Measurements from ENCODE around the gene MAP3K13.

Gene MAP3K13, protein sequence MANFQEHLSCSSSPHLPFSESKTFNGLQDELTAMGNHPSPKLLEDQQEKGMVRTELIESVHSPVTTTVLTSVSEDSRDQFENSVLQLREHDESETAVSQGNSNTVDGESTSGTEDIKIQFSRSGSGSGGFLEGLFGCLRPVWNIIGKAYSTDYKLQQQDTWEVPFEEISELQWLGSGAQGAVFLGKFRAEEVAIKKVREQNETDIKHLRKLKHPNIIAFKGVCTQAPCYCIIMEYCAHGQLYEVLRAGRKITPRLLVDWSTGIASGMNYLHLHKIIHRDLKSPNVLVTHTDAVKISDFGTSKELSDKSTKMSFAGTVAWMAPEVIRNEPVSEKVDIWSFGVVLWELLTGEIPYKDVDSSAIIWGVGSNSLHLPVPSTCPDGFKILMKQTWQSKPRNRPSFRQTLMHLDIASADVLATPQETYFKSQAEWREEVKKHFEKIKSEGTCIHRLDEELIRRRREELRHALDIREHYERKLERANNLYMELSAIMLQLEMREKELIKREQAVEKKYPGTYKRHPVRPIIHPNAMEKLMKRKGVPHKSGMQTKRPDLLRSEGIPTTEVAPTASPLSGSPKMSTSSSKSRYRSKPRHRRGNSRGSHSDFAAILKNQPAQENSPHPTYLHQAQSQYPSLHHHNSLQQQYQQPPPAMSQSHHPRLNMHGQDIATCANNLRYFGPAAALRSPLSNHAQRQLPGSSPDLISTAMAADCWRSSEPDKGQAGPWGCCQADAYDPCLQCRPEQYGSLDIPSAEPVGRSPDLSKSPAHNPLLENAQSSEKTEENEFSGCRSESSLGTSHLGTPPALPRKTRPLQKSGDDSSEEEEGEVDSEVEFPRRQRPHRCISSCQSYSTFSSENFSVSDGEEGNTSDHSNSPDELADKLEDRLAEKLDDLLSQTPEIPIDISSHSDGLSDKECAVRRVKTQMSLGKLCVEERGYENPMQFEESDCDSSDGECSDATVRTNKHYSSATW

DNA sequence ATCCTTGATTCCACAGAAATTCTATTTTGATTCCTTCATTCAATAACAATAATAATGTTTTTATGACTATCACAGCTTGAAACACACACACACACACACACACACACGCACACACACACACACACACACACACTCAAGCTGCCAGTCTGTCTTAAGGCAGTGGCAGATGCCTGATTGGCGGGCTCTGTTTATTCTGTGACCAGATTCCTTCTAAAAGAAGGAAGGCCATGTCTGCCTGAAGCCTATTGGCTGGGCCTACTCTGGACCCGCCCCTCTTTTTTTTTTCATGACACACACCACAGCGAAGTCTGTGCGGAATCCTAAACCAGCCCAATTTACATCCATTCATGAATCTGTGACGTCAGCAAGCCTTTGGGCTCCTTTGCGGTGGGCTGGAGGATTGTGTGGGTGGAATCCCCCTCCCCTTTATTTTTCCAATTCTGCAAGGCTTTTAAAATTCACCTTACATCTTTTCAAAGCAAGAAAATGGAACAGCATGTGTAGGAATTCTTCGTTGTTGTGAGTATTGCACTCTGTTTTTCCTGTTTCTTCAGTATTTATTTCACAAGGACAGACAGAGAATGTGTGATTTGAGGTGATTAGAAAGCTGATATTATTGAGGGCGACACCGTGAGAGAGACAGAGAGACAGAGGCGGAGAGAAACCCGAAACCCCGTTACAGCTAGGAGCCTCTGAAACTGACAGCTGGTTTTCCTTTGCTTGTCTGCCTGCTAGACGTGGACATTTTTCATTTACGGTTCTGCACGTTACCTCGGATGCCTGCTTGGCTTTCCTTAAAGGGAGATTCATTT is at the start of gene MAP3K13:
Gene MAP3K13 (plus strand): TSS at position 287 of the 812 bp plus-strand sequence. CDS start 65,446 bp downstream, outside the sequence.
- Histone ChIP-seq H3K27ac (ENCODE audit: low read depth, low read length) (no peak within 1 kb of the TSS), H4K20me1 (ENCODE audit: low read depth, low read length) (no peaks in the 10 kb centered on the region), H3K9ac (ENCODE audit: low read length) (peak within 1 kb of the TSS; percentile 39)

DNA sequence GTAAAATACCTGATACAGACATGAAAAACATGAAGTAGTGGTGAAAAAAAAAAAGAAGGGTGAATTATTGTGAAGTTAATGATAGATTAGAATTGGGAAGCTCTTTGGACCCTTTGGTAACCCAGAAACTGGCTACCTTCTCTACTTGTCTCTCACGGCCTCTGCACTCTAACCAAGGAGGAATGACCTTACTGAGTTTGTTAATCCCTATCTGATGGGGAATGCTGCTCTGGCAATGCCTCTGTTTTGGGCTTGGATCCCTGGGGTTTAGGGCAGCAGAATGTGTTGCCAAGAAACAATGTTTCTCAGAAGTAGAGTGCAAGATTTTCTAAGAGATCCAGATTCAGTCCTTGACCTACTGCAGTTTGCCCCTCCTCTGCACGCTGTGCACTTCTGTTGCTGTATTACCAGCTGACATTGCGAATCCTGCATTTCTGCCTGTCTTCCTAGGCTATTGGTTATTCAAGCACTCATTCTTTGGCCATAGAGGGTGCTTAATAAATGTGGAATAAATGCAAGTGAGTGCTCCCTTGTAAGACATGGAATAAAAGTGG is 49.2 kb upstream of the MAP3K13 start:
- Histone ChIP-seq H3K9ac (ENCODE audit: low read length) (no peak overlapping the region), H4K20me1 (ENCODE audit: low read depth, low read length) (no peaks in the 10 kb centered on the region), H3K9me3 (ENCODE audit: insufficient read depth, low read length) (no peaks in the 10 kb centered on the region), H3K27me3 (ENCODE audit: low read length) (no peaks in the 10 kb centered on the region), H3K79me2 (ENCODE audit: insufficient read depth, low read length) (no peaks in the 10 kb centered on the region), H3F3A (ENCODE audit: insufficient read depth) (no peaks in the 10 kb centered on the region), H3K27ac (ENCODE audit: low read depth, low read length) (no peak overlapping the region), H2AFZ (ENCODE audit: low read depth, low read length, severe bottlenecking) (no peak overlapping the region), H3K9me2 (replicated peaks; ENCODE audit: insufficient read depth, low read length) (no peaks in the 10 kb centered on the region), H3K4me3 (ENCODE audit: insufficient read depth, low read length, poor library complexity, severe bottlenecking) (no peak overlapping the region), H3K4me2 (ENCODE audit: low read depth, low read length, poor library complexity, severe bottlenecking) (no peak overlapping the region), H3K36me3 (ENCODE audit: low read length) (no peaks in the 10 kb centered on the region)
- TF ChIP-seq, protein P1, sequence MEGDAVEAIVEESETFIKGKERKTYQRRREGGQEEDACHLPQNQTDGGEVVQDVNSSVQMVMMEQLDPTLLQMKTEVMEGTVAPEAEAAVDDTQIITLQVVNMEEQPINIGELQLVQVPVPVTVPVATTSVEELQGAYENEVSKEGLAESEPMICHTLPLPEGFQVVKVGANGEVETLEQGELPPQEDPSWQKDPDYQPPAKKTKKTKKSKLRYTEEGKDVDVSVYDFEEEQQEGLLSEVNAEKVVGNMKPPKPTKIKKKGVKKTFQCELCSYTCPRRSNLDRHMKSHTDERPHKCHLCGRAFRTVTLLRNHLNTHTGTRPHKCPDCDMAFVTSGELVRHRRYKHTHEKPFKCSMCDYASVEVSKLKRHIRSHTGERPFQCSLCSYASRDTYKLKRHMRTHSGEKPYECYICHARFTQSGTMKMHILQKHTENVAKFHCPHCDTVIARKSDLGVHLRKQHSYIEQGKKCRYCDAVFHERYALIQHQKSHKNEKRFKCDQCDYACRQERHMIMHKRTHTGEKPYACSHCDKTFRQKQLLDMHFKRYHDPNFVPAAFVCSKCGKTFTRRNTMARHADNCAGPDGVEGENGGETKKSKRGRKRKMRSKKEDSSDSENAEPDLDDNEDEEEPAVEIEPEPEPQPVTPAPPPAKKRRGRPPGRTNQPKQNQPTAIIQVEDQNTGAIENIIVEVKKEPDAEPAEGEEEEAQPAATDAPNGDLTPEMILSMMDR (IDR thresholded peaks at IDR 0.05; ENCODE audit: insufficient read depth, low read length, poor library complexity, severe bottlenecking) = no peak
- TF ChIP-seq EZH2phosphoT487 (conservative IDR thresholded peaks at IDR 0.05; ENCODE audit: low read length) = no peak

More for the DNA sequence above, at the start of gene MAP3K13:
- peak within 1 kb of the TSS; percentile 69 for H3K4me2 ChIP-seq (ENCODE audit: low read depth, low read length, poor library complexity, severe bottlenecking)
- no peaks in the 10 kb centered on the region for H3K36me3 ChIP-seq (ENCODE audit: low read length)
- peak within 1 kb of the TSS; percentile 50 for H3K4me3 ChIP-seq (ENCODE audit: insufficient read depth, low read length, poor library complexity, severe bottlenecking)
- H3K27me3 ChIP-seq (ENCODE audit: low read length) = no peaks in the 10 kb centered on the region
- no peaks in the 10 kb centered on the region for H3F3A ChIP-seq (ENCODE audit: insufficient read depth)
- no peaks in the 10 kb centered on the region for H3K79me2 ChIP-seq (ENCODE audit: insufficient read depth, low read length)
- no peaks in the 10 kb centered on the region for H3K9me2 ChIP-seq (replicated peaks; ENCODE audit: insufficient read depth, low read length)
- TF ChIP-seq EZH2phosphoT487 (conservative IDR thresholded peaks at IDR 0.05; ENCODE audit: low read length) = no peak
- TF ChIP-seq, protein P1 (IDR thresholded peaks at IDR 0.05; ENCODE audit: insufficient read depth, low read length, poor library complexity, severe bottlenecking) = no peak
- H2AFZ ChIP-seq (ENCODE audit: low read depth, low read length, severe bottlenecking) = peak within 1 kb of the TSS; percentile 72
- H3K9me3 ChIP-seq (ENCODE audit: insufficient read depth, low read length) = no peaks in the 10 kb centered on the region

DNA sequence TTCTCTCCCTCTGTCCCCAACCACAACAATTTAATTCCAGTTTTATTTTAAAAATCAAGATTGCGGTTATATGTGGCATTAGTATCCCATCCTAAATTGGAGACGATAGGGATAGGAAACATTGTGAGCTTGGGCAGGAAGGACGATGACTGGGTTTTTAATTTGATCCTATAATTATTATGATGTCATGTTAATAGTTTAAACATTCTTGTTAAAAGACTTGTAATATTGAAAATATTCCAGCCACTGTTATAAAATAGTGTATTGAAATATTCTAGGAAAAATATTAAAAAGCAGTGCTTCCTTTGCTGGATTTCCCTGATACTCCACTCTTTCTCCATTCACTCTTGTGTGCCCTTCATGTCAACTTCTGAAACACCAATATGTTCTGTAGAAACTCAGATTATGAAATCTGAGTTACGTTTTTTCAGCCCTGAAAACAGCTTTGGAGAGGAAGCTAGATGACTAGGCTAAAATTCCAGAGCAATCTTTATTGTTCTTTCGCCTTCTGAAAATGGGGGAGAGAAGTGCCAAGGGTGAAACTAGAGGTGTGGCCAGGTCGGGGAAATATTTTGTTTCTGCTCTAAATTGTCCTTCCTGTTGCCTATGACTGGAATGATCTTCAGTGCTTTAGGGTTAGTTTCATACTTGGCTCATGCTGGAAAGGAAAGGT is 46.1 kb upstream of the MAP3K13 start:
- Histone ChIP-seq H3K27me3 (ENCODE audit: low read length) (no peaks in the 10 kb centered on the region), H3K9me2 (replicated peaks; ENCODE audit: insufficient read depth, low read length) (no peaks in the 10 kb centered on the region), H3F3A (ENCODE audit: insufficient read depth) (no peaks in the 10 kb centered on the region), H3K27ac (ENCODE audit: low read depth, low read length) (no peak overlapping the region), H3K36me3 (ENCODE audit: low read length) (no peaks in the 10 kb centered on the region), H4K20me1 (ENCODE audit: low read depth, low read length) (no peaks in the 10 kb centered on the region), H2AFZ (ENCODE audit: low read depth, low read length, severe bottlenecking) (no peak overlapping the region), H3K9ac (ENCODE audit: low read length) (no peak overlapping the region), H3K9me3 (ENCODE audit: insufficient read depth, low read length) (no peaks in the 10 kb centered on the region), H3K4me3 (ENCODE audit: insufficient read depth, low read length, poor library complexity, severe bottlenecking) (no peak overlapping the region), H3K79me2 (ENCODE audit: insufficient read depth, low read length) (no peaks in the 10 kb centered on the region), H3K4me2 (ENCODE audit: low read depth, low read length, poor library complexity, severe bottlenecking) (no peak overlapping the region)
- TF ChIP-seq, protein P1 (IDR thresholded peaks at IDR 0.05; ENCODE audit: insufficient read depth, low read length, poor library complexity, severe bottlenecking) = no peak
- TF ChIP-seq EZH2phosphoT487 (conservative IDR thresholded peaks at IDR 0.05; ENCODE audit: low read length) = no peak
